H9 (cell line): ENCODE measurements around the gene MTHFD1L. TPM values are rescaled to one million over a fixed set of nuclear protein-coding genes. Genes with fewer than 3 reads are reported as not detected.

ENCODE experiments used
- DNase-seq: peaks from one replicate; pipeline ENCODE4 v3.0.0-alpha.2; 2017
- H2AFZ ChIP-seq: one replicate; pipeline ENCODE4 v1.6.1; 2013; ENCODE audit warnings: mild to moderate bottlenecking, low read length, control low read depth, moderate library complexity
- H2AK5ac ChIP-seq: 2 replicates; pipeline ENCODE4 v1.6.1; 2013; ENCODE audit warnings: low read length, control low read depth, mixed read lengths; ENCODE audit not compliant: insufficient read length
- H2BK120ac ChIP-seq: one replicate; pipeline ENCODE4 v1.6.1; 2013; ENCODE audit warnings: low read depth, mild to moderate bottlenecking, low read length, control low read depth, inconsistent platforms; ENCODE audit not compliant: poor library complexity, severe bottlenecking
- H2BK12ac ChIP-seq: 2 replicates; pipeline ENCODE4 v1.6.1; 2013; ENCODE audit warnings: low read length, control low read depth, mixed read lengths, low read depth; ENCODE audit not compliant: insufficient read length
- H2BK15ac ChIP-seq: 2 replicates; pipeline ENCODE4 v1.6.1; 2013; ENCODE audit warnings: low read depth, low read length, control low read depth
- H2BK20ac ChIP-seq: one replicate; pipeline ENCODE4 v1.6.1; 2013; ENCODE audit warnings: low read depth, mild to moderate bottlenecking, low read length, control low read depth, inconsistent platforms; ENCODE audit not compliant: poor library complexity, severe bottlenecking
- H2BK5ac ChIP-seq: 2 replicates; pipeline ENCODE4 v1.6.1; 2013; ENCODE audit warnings: low read length, control low read depth, mixed read lengths; ENCODE audit not compliant: insufficient read length
- H3K14ac ChIP-seq: 2 replicates; pipeline ENCODE4 v1.6.1; 2013; ENCODE audit warnings: low read length, control low read depth; ENCODE audit not compliant: insufficient read depth
- H3K18ac ChIP-seq: 2 replicates; pipeline ENCODE4 v1.6.1; 2013; ENCODE audit warnings: low read depth, mild to moderate bottlenecking, mixed read lengths, low read length, control low read depth; ENCODE audit not compliant: insufficient read length
- H3K23ac ChIP-seq: 2 replicates; pipeline ENCODE4 v1.6.1; 2013; ENCODE audit warnings: low read length, control low read depth, mixed read lengths, low read depth; ENCODE audit not compliant: insufficient read length
- H3K23me2 ChIP-seq: 2 replicates; pipeline ENCODE4 v1.6.1; 2013; ENCODE audit warnings: low read depth, mild to moderate bottlenecking, mixed read lengths, low read length, control low read depth; ENCODE audit not compliant: insufficient read length, poor library complexity, severe bottlenecking
- H3K27ac ChIP-seq: 2 replicates; pipeline ENCODE4 v1.5.1; 2013; ENCODE audit warnings: low read length, control low read depth, mixed read lengths, low read depth; ENCODE audit not compliant: insufficient read length
- H3K27me3 ChIP-seq: 2 replicates; pipeline ENCODE4 v1.6.1; 2013; ENCODE audit warnings: low read length, control low read depth, inconsistent platforms; ENCODE audit not compliant: insufficient read depth
- H3K4ac ChIP-seq: 2 replicates; pipeline ENCODE4 v1.6.1; 2013; ENCODE audit warnings: low read depth, mild to moderate bottlenecking, control low read depth, inconsistent platforms, low read length, moderate library complexity
- H3K4me1 ChIP-seq: 2 replicates; pipeline ENCODE4 v1.6.1; 2013; ENCODE audit warnings: low read length, control low read depth, inconsistent platforms; ENCODE audit not compliant: insufficient read depth
- H3K4me2 ChIP-seq: 2 replicates; pipeline ENCODE4 v1.6.1; 2013; ENCODE audit warnings: low read length, control low read depth, mixed read lengths; ENCODE audit not compliant: insufficient read length, insufficient read depth
- H3K56ac ChIP-seq: 2 replicates; pipeline ENCODE4 v1.6.1; 2013; ENCODE audit warnings: low read depth, mild to moderate bottlenecking, mixed read lengths, low read length, control low read depth; ENCODE audit not compliant: insufficient read length
- H3K79me1 ChIP-seq: 2 replicates; pipeline ENCODE4 v1.6.1; 2013; ENCODE audit warnings: low read depth, mild to moderate bottlenecking, moderate library complexity, low read length, control low read depth, inconsistent platforms; ENCODE audit not compliant: insufficient read depth, poor library complexity, severe bottlenecking
- H3K79me2 ChIP-seq: 2 replicates; pipeline ENCODE4 v1.6.1; 2013; ENCODE audit warnings: low read length, control low read depth, inconsistent platforms; ENCODE audit not compliant: insufficient read depth
- H3K9ac ChIP-seq: 2 replicates; pipeline ENCODE4 v1.6.1; 2013; ENCODE audit warnings: low read length, control low read depth, mixed read lengths; ENCODE audit not compliant: insufficient read length; ENCODE audit errors: extremely low read depth
- H3K9me3 ChIP-seq: one replicate; pipeline ENCODE4 v1.6.1; 2013; ENCODE audit warnings: low read depth, low read length, inconsistent platforms; ENCODE audit not compliant: control insufficient read depth
- H3T11ph ChIP-seq: one replicate; pipeline ENCODE4 v1.6.1; 2013; ENCODE audit warnings: mild to moderate bottlenecking, low read length, control low read depth, inconsistent platforms
- H4K20me1 ChIP-seq: one replicate; pipeline ENCODE4 v1.6.1; 2013; ENCODE audit not compliant: control insufficient read depth, insufficient read length, insufficient read depth
- H4K5ac ChIP-seq: 2 replicates; pipeline ENCODE4 v1.6.1; 2013; ENCODE audit warnings: low read depth, mild to moderate bottlenecking, mixed read lengths, low read length, control low read depth; ENCODE audit not compliant: insufficient read length
- H4K8ac ChIP-seq: replicated peaks from 2 replicates; pipeline ENCODE4 v1.6.1; 2013; ENCODE audit warnings: low read length, control low read depth, mixed read lengths, low read depth; ENCODE audit not compliant: insufficient read length
- H4K91ac ChIP-seq: 2 replicates; pipeline ENCODE4 v1.6.1; 2013; ENCODE audit warnings: low read depth, mild to moderate bottlenecking, moderate library complexity, mixed read lengths, low read length, control low read depth; ENCODE audit not compliant: insufficient read length
- H3K27ac Mint-ChIP-seq, 3 experiments: 2 replicates in 2 of 3; 3 replicates in 1 of 3; pipeline ENCODE4 v1.8.0; 2020 to 2021; ENCODE audit warnings: mixed read lengths in 3 of 3, mild to moderate bottlenecking in 1 of 3, moderate library complexity in 1 of 3
- H3K27me3 Mint-ChIP-seq: 2 replicates; pipeline ENCODE4 v1.8.0; 2021; ENCODE audit warnings: low read depth, mild to moderate bottlenecking, moderate library complexity, mixed read lengths
- H3K36me3 Mint-ChIP-seq, 3 experiments: 2 replicates in 2 of 3; 3 replicates in 1 of 3; pipeline ENCODE4 v1.8.0; 2020 to 2021; ENCODE audit warnings: low read depth in 3 of 3, mixed read lengths in 3 of 3; ENCODE audit not compliant: insufficient read depth in 1 of 3
- H3K4me1 Mint-ChIP-seq, 2 experiments: 2 replicates each; pipeline ENCODE4 v1.8.0; 2020; ENCODE audit warnings: mixed read lengths in 2 of 2
- H3K4me3 Mint-ChIP-seq, 2 experiments: 2 replicates in 1 of 2; 3 replicates in 1 of 2; pipeline ENCODE4 v1.8.0; 2020 to 2021; ENCODE audit warnings: mild to moderate bottlenecking in 2 of 2, mixed read lengths in 2 of 2, moderate library complexity in 1 of 2
- H3K9me3 Mint-ChIP-seq, 2 experiments: 2 replicates in 1 of 2; 3 replicates in 1 of 2; pipeline ENCODE4 v1.8.0; 2020; ENCODE audit warnings: mild to moderate bottlenecking in 2 of 2, mixed read lengths in 2 of 2, moderate library complexity in 1 of 2
- CTCF ChIP-seq: fragments of 200-600 bp; sonication (generic); conservative IDR thresholded peaks from 3 replicates; pipeline ENCODE4 v1.8.0; 2021; ENCODE audit warnings: antibody characterized with exemption, mild to moderate bottlenecking
- WGBS: extraction: QIAGEN DNeasy Blood & Tissue Kit; methylation state at CpG from one replicate; pipeline ENCODE4 v1.1.7; 2013; ENCODE audit warnings: missing lambda C conversion rate, low lambda C conversion rate, mixed read lengths; ENCODE audit not compliant: insufficient read length; ENCODE audit errors: extremely low coverage; 5-methylcytosine and 5-hydroxymethylcytosine counted together
- total RNA-seq: library from RNA; stranded (reverse); gene quantifications from 2 replicates; pipeline ENCODE4 v1.2.1, GENCODE V29; 2021

Gene MTHFD1L
- total RNA-seq, 1 experiment from 2014 or later: 90.2 TPM

- H3K4me1 Mint-ChIP-seq: peaks cover 8 to 20% of the 10 kb centered on the region in 2 experiments
- Histone ChIP-seq H2BK15ac (no peak overlapping the region), H2AFZ (no peak overlapping the region), H2BK12ac (no peak overlapping the region), H2AK5ac (no peak overlapping the region), H3K4me1 (peaks cover 3% of the 10 kb centered on the region; the same call in 1 of the 2 replicates), H3K27ac (no peak overlapping the region), H4K5ac (no peak overlapping the region), H3K79me1 (no peaks in the 10 kb centered on the region), H2BK20ac (no peak overlapping the region), H3K79me2 (no peaks in the 10 kb centered on the region), H3K4ac (no peak overlapping the region), H3K27me3 (no peaks in the 10 kb centered on the region), H3K56ac (no peak overlapping the region), H4K20me1 (no peaks in the 10 kb centered on the region), H3T11ph (no peak overlapping the region), H2BK120ac (no peak overlapping the region), H3K23me2 (no peaks in the 10 kb centered on the region), H3K9me3 (no peaks in the 10 kb centered on the region), H3K14ac (no peak overlapping the region), H3K4me2 (no peak overlapping the region), H3K9ac (no peak overlapping the region), H2BK5ac (no peak overlapping the region), H3K18ac (no peak overlapping the region), H3K23ac (no peak overlapping the region), H4K8ac (no peak overlapping the region), H4K91ac (no peak overlapping the region)
- no peak overlapping the region for H3K4me3 Mint-ChIP-seq
- no peaks in the 10 kb centered on the region; a peak in 1 of 7 replicates for H3K36me3 Mint-ChIP-seq
- DNase-seq: no peak
- H3K27ac Mint-ChIP-seq: peak overlapping the region in 2 of 3 experiments; percentile 51 to 72; a peak in 2 of 7 replicates
- no CpG with 5 or more reads among the region's 5 CpGs for WGBS
- H3K9me3 Mint-ChIP-seq: no peaks in the 10 kb centered on the region
- TF ChIP-seq CTCF: no peak
- no peaks in the 10 kb centered on the region for H3K27me3 Mint-ChIP-seq
These were observed 246.2 kb downstream of the MTHFD1L start for GRCh38 chr6:151111670-151112069.
